GM23248 (cell line): ENCODE results near the gene SYS1.

ENCODE experiments used
- EZH2 ChIP-seq: fragments of 200-600 bp; sonication (generic); IDR thresholded peaks from 2 replicates; pipeline ENCODE4 v1.6.1; 2018; ENCODE audit warnings: antibody characterized with exemption, mild to moderate bottlenecking; ENCODE audit not compliant: insufficient read depth, poor library complexity, severe bottlenecking
- EZH2phosphoT487 ChIP-seq: fragments of 200-600 bp; sonication (generic); IDR thresholded peaks from 2 replicates; pipeline ENCODE4 v1.6.1; 2018; ENCODE audit warnings: antibody characterized with exemption, moderate library complexity, mild to moderate bottlenecking, low read depth; ENCODE audit not compliant: insufficient read depth

DNA sequence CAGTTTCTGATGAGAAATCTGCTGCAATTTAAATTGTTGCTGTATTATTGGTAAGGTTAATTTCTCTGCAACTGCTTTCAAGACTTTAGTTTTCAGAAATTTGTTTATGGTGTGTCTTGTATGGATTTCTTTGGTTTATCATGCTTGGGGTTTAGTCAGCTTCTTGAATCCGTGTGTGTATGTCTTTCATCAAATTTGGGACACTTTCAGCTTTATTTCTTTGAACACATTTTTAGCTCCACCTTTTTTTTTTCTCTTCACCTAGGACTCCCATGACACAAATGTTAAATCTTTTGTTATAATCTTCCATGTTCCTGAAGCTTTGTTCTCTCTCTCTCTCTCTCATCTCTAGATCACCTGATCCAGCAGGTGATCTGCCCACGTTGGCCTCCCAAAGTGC lies 28.6 kb downstream of the SYS1 start:
- TF ChIP-seq EZH2 (no peak), EZH2phosphoT487 (no peak)
